NK-92 (cell line): ENCODE results near the gene PARP1.

Experiments
- DNase-seq: peaks from one replicate; lab custom pipeline; 2025; ENCODE audit not compliant: unreplicated experiment; lab: John Stamatoyannopoulos, UW

The PARP1 gene

GRCh38 chr1:226381226-226381998 lies 26.5 kb downstream of the PARP1 start:
- DNase-seq = no peak

GRCh38 chr1:226378071-226378470 lies 29.8 kb downstream of the PARP1 start:
- no peak for DNase-seq

GRCh38 chr1:226376300-226376699 lies 31.6 kb downstream of the PARP1 start:
- no peak for DNase-seq

GRCh38 chr1:226373376-226373775 lies 34.5 kb downstream of the PARP1 start:
- no peak for DNase-seq

- DNase-seq = no peak
Observed at GRCh38 chr1:226372885-226373284, 35.0 kb downstream of the PARP1 start.

GRCh38 chr1:226371866-226372490 lies 35.9 kb downstream of the PARP1 start:
- DNase-seq = no peak

GRCh38 chr1:226371027-226371694 lies 36.7 kb downstream of the PARP1 start:
- DNase-seq = no peak

- no peak for DNase-seq
Observed at GRCh38 chr1:226370144-226370923, 37.6 kb downstream of the PARP1 start.

- no peak for DNase-seq
Observed at GRCh38 chr1:226369110-226369509, 38.8 kb downstream of the PARP1 start.

GRCh38 chr1:226366290-226366689 lies 41.6 kb downstream of the PARP1 start:
- no peak for DNase-seq

GRCh38 chr1:226365831-226366231 lies 42.1 kb downstream of the PARP1 start:
- DNase-seq = no peak

GRCh38 chr1:226364901-226365565 lies 42.9 kb downstream of the PARP1 start:
- DNase-seq = no peak

- DNase-seq = no peak
Observed at GRCh38 chr1:226364514-226364899, 43.4 kb downstream of the PARP1 start.

- DNase-seq = no peak
Observed at GRCh38 chr1:226363801-226364513, 43.9 kb downstream of the PARP1 start.

- DNase-seq = no peak
Observed at GRCh38 chr1:226362891-226363447, 44.9 kb downstream of the PARP1 start.

GRCh38 chr1:226362361-226362760 lies 45.5 kb downstream of the PARP1 start:
- no peak for DNase-seq

GRCh38 chr1:226360106-226360746 lies 47.7 kb downstream of the PARP1 start:
- DNase-seq = no peak

- no peak for DNase-seq
Observed at GRCh38 chr1:226357416-226357815, 50.5 kb downstream of the PARP1 start.
